GM19193 (cell line): ENCODE data around the gene ECE2.

Experiments used
- POLR2A ChIP-seq: IDR thresholded peaks from 4 replicates; pipeline ENCODE4 v1.6.1; 2011; ENCODE audit not compliant: insufficient read depth, insufficient read length; ENCODE audit errors: extremely low read depth

Gene ECE2

GRCh38 chr3:184334470-184335158 lies 58.8 kb downstream of the ECE2 start:
- peak; percentile 9 for TF ChIP-seq POLR2A

GRCh38 chr3:184335291-184335660 lies 59.5 kb downstream of the ECE2 start:
- TF ChIP-seq POLR2A: no peak

- peak; percentile 50 for TF ChIP-seq POLR2A
Measured at GRCh38 chr3:184335661-184336546, 60.1 kb downstream of the ECE2 start.

GRCh38 chr3:184336547-184337398 lies 61.0 kb downstream of the ECE2 start:
- no peak for TF ChIP-seq POLR2A

GRCh38 chr3:184337399-184337714 lies 61.5 kb downstream of the ECE2 start, which contains the start of gene FAM131A:
Gene FAM131A (plus strand): TSS chr3:184337600. CDS start chr3:184337631, 31 bp downstream.
- TF ChIP-seq POLR2A: no peak

GRCh38 chr3:184337981-184338380 lies 62.2 kb downstream of the ECE2 start:
- no peak for TF ChIP-seq POLR2A

- no peak for TF ChIP-seq POLR2A
Measured at GRCh38 chr3:184338511-184338945, 62.7 kb downstream of the ECE2 start.

GRCh38 chr3:184339001-184339400 lies 63.2 kb downstream of the ECE2 start:
- TF ChIP-seq POLR2A: no peak

GRCh38 chr3:184341925-184342324 lies 66.1 kb downstream of the ECE2 start:
- TF ChIP-seq POLR2A: no peak
